Neural progenitor cell (in vitro differentiated cells): ENCODE results near the gene ADCY3.

Experiments
- EZH2 ChIP-seq: fragments of 200-600 bp; sonication (generic); IDR thresholded peaks from 2 replicates; pipeline ENCODE4 v1.6.1; 2017; ENCODE audit warnings: antibody characterized with exemption, mild to moderate bottlenecking, moderate library complexity
- TF ChIP-seq, protein P1 (sequence below): fragments of 200-600 bp; sonication (generic); IDR thresholded peaks from 2 replicates; pipeline ENCODE4 v1.5.1; 2017; ENCODE audit warnings: antibody characterized with exemption, mild to moderate bottlenecking

DNA sequence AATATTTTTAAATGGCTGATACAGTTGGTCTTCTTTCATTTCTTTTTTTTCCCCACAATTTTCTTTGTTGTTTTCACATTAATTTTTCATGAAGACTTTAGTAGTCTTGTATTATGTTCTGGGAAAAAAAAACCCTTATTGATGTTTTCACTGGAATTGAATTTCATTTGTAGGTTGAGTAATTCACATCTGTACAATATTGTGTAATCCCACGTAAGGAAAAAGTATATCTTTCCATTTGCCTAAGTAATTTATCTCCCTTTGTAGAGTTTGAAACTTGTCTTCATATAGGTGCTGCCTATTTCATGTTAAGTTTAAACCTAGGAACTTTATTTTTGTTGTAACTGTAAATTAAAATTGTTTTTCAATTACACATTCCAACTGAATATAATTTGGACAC is 49.7 kb upstream of the ADCY3 start:
- TF ChIP-seq EZH2, result no peak
- TF ChIP-seq, protein P1, sequence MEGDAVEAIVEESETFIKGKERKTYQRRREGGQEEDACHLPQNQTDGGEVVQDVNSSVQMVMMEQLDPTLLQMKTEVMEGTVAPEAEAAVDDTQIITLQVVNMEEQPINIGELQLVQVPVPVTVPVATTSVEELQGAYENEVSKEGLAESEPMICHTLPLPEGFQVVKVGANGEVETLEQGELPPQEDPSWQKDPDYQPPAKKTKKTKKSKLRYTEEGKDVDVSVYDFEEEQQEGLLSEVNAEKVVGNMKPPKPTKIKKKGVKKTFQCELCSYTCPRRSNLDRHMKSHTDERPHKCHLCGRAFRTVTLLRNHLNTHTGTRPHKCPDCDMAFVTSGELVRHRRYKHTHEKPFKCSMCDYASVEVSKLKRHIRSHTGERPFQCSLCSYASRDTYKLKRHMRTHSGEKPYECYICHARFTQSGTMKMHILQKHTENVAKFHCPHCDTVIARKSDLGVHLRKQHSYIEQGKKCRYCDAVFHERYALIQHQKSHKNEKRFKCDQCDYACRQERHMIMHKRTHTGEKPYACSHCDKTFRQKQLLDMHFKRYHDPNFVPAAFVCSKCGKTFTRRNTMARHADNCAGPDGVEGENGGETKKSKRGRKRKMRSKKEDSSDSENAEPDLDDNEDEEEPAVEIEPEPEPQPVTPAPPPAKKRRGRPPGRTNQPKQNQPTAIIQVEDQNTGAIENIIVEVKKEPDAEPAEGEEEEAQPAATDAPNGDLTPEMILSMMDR, result no peak
